OCI-LY1 (cell line): ENCODE data around the gene MYO18A.

Source experiments
- EZH2 ChIP-seq: fragments of 200-600 bp; sonication (generic), shearing (Covaris generic); IDR thresholded peaks from 2 replicates; pipeline ENCODE4 v1.8.0; 2017; ENCODE audit warnings: borderline replicate concordance, mixed run types, mild to moderate bottlenecking, antibody characterized with exemption, low read length, moderate library complexity, mixed read lengths
- TF ChIP-seq, protein P1 (sequence below): fragments of 200-600 bp; sonication (generic), shearing (Covaris generic); IDR thresholded peaks from 2 replicates; pipeline ENCODE4 v1.5.1; 2017; ENCODE audit warnings: mild to moderate bottlenecking, antibody characterized with exemption, low read length, moderate library complexity, mixed read lengths

GRCh38 chr17:29172589-29172988, 7.6 kb downstream of the MYO18A start:
- TF ChIP-seq, protein P1, sequence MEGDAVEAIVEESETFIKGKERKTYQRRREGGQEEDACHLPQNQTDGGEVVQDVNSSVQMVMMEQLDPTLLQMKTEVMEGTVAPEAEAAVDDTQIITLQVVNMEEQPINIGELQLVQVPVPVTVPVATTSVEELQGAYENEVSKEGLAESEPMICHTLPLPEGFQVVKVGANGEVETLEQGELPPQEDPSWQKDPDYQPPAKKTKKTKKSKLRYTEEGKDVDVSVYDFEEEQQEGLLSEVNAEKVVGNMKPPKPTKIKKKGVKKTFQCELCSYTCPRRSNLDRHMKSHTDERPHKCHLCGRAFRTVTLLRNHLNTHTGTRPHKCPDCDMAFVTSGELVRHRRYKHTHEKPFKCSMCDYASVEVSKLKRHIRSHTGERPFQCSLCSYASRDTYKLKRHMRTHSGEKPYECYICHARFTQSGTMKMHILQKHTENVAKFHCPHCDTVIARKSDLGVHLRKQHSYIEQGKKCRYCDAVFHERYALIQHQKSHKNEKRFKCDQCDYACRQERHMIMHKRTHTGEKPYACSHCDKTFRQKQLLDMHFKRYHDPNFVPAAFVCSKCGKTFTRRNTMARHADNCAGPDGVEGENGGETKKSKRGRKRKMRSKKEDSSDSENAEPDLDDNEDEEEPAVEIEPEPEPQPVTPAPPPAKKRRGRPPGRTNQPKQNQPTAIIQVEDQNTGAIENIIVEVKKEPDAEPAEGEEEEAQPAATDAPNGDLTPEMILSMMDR = no peak
- TF ChIP-seq EZH2 = no peak
